Anterior cingulate cortex (tissue), 58 donors: ENCODE measurements around the gene SCUBE1.

ENCODE experiments used
- DNase-seq, 58 donors: peaks; one replicate each; lab custom pipeline; 2025; lab: John Stamatoyannopoulos, UW

The SCUBE1 gene

GRCh38 chr22:43152357-43153071 lies 190.7 kb downstream of the SCUBE1 start:
- DNase-seq, result peak in 37 of 58 donors; percentile 9 to 82 (median 41)

GRCh38 chr22:43152003-43152356 lies 191.2 kb downstream of the SCUBE1 start:
- DNase-seq, result peak in 2 of 58 donors; percentile 35 to 53

- peak in 54 of 58 donors; percentile 17 to 89 (median 70) for DNase-seq
These were observed 191.7 kb downstream of the SCUBE1 start, which contains the start of gene TSPO for GRCh38 chr22:43151251-43152002. TSS of gene TSPO (plus strand) at chr22:43151559. CDS start at chr22:43159239, 7,680 bp downstream.

- DNase-seq, result no peak
These were observed 192.4 kb downstream of the SCUBE1 start for GRCh38 chr22:43150731-43151206.

- DNase-seq, result peak in 1 of 58 donors; percentile 6
These were observed 194.6 kb downstream of the SCUBE1 start for GRCh38 chr22:43148581-43148980.

- peak in 4 of 58 donors; percentile 6 to 52 (median 8) for DNase-seq
These were observed 195.4 kb downstream of the SCUBE1 start for GRCh38 chr22:43147821-43148220.
